Activated T-helper 9 cell treated with anti-CD3 and anti-CD28 coated beads, Interleukin-2, amount 50 U/mL, for 16 hours (primary cell): ENCODE results near the gene CACNA1G.

Experiments
- DNase-seq: peaks from one replicate; pipeline ENCODE4 v3.0.0-alpha.2; 2020; ENCODE audit warnings: low read depth

CACNA1G gene

GRCh38 chr17:50632637-50633036 lies 72.1 kb downstream of the CACNA1G start:
- no peak for DNase-seq

GRCh38 chr17:50633683-50634082 lies 73.2 kb downstream of the CACNA1G start:
- DNase-seq: no peak

DNA sequence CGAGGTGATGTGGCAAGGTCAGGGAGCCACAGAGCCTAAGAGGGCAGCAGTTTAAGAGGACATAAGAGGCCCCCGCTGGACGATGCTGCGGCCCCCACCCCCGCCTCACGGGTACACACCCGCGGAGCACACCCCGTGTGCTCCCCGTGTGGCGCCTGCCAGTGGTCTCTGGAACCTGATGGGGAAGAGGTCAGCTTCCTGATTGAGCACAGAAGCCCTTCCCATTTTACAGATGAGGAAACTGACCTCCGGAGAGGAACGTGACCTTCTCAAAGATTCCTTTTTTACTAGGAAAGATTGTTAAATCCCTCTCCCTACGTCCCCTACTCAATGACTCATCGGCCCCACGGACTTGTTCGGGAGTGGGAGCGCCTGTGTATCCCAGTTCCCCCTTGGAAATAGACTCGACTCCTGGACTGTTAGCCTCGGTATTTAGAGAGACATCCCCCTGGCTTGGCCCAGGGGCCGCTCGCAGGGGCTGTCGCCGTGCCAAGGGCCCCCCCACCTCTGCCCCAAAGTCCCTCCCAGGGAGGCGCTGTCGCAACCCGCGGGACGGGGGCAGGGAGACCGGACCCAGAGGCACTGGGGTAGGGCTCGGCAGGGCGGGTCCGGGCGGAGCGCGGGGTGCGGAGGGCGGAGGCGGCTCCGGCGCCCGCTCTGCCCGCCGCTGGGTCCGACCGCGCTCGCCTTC lies 73.9 kb downstream of the CACNA1G start, which contains the start of gene ABCC3:
Gene ABCC3 (plus strand): TSS at position 658 of the 691 bp plus-strand sequence. CDS start 56 bp downstream, outside the sequence.
- no peak for DNase-seq

- DNase-seq: no peak
These were observed 74.6 kb downstream of the CACNA1G start for GRCh38 chr17:50634915-50635731.

DNA sequence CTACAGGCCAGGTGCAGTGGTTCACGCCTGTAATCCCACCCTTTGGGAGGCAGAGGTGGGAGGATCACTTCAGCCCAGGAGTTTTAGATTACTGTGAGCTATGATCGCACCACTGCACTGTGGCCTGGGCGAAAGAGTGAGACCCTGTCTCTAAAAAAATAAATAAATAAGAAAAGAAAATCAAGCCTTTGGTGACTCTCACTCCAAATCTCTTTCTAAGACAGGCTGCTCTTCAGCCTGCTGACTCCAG lies 75.1 kb downstream of the CACNA1G start:
- DNase-seq: no peak

DNA sequence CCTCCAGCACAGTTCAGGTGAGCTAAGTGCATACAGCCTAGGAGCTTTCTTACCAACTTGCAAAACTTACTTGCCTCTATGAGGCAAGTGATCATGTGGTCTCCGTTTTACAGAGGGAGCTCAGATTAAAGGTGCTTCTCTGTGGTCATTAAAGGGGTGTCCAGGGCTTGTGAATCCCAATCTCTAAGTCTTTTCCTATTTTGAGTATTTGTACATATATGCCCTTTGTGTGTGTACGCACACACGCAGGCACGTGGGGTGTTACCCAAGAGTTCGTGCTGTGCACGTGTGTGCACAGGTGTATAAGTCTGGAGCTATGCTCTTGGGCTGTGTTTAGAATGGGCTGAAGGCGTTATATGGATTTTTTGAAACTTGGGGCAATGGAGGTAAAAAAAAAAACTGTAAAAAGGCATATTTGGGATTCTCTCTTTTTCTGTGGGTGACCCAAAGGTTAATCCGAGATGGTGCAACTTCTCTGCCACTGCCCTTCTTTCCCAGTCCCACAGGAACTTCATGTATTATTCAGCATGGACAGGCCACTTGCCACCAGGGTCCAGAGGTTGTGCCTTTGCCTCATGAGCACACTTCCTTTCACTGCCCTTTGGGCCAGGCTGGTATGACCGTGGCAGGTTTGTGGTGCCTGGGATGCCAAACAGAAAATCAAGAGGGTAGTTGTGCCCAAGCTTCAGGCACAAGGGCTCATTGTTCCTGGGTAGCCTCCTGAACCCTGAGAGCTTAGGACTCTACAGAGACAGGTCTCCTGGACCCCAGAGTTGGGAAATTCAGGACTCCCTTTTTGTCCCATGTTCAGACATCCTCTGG lies 75.7 kb downstream of the CACNA1G start:
- DNase-seq: no peak

- DNase-seq: no peak
These were observed 76.3 kb downstream of the CACNA1G start for GRCh38 chr17:50636804-50637195.

GRCh38 chr17:50637829-50638605 lies 77.5 kb downstream of the CACNA1G start:
- no peak for DNase-seq

- DNase-seq: no peak
These were observed 78.1 kb downstream of the CACNA1G start for GRCh38 chr17:50638606-50638965.

DNA sequence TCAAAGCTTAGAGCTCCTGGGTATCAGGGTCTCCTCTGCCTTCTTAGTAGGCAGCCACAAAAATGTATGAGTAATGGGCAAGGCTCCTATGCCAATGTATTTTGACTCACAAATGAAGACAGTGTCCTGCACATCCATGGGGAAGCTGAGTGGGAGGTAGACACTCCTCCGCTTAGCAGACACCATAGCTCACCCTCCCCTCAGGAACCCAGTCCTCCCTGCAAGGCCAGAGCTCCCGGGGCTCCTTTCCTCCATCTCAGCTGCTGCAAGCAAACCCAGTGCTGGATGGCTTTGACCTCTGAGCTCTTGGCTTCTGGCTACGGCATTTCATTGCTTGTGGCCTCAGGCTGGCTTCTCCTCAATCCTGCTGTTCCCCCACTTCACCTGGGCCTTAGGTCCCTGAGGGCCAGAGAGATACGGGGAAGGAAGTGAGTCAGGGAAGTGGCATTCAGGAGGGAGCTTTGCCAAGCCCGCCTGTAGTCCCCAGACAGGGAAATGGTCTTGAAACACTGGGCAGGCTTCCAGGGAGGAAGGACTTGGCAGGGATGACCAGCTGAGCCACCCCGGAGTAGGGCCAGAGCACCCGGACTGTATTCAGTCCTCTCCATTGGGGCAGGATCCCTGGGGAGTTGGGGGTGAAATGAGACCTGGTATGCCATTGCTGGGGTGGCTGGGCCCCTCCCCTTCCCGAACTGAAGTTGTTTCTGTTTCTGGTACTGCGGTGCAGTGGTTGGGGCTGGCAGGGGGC lies 78.6 kb downstream of the CACNA1G start:
- no peak for DNase-seq

DNA sequence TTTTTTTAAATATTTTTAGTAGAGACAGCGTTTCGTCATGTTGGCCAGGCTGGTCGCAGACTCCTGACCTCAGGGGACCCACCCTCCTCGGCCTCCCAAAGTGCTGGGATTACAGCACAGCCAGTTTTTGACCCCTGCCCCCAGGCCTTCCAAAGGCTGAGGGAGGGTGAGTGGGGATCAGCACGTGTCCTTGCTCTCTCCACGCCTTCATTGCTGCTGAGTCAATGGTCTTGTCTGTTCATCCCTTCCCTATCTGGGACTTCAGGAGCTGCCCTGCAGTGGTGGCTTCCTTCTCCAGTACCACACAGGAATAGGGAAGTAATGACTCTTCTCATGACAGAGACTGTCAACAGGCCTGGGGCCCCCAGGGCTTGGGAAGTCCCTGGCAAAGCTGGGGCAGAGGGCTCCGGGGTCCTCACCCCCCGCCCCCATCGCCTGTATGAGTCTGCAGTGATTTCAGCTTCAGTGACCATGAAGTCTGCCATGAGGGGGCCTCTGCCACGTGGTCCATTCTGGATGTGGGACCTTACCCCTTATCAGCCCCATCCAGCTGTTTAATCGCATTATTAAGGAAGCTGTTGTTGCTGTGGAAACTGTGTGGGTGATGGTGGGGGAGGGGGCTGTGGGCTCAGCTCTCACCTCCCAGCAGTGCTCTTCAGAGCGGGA lies 80.3 kb downstream of the CACNA1G start:
- DNase-seq: no peak

GRCh38 chr17:50641357-50641756 lies 80.8 kb downstream of the CACNA1G start:
- DNase-seq: no peak

GRCh38 chr17:50642071-50642721 lies 81.7 kb downstream of the CACNA1G start:
- DNase-seq: no peak

GRCh38 chr17:50642722-50643656 lies 82.5 kb downstream of the CACNA1G start:
- DNase-seq: no peak

GRCh38 chr17:50645748-50646682 lies 85.5 kb downstream of the CACNA1G start:
- DNase-seq: no peak

- no peak for DNase-seq
These were observed 86.7 kb downstream of the CACNA1G start for GRCh38 chr17:50647187-50647586.

- DNase-seq: no peak
These were observed 88.8 kb downstream of the CACNA1G start for GRCh38 chr17:50649042-50649908.
